Inflammatory macrophage treated with lipopolysaccharide for 4 hours (primary cell): ENCODE results near the gene SUN3.
"Not testable (repeated sequence)": the region's sequence is repeated elsewhere in the genome, so short reads cannot be mapped to it uniquely, and the experiment has no call there.

Experiments used
- DNase-seq: peaks from one replicate; pipeline ENCODE4 v3.0.0-alpha.2; 2020

The SUN3 gene

GRCh38 chr7:48017674-48018073 lies 11.2 kb downstream of the SUN3 start:
- DNase-seq, result no peak

GRCh38 chr7:48016641-48017040 lies 12.3 kb downstream of the SUN3 start:
- no peak for DNase-seq

- no peak for DNase-seq
Observed at GRCh38 chr7:48011951-48012350, 17.0 kb downstream of the SUN3 start.

- peak; percentile 44 for DNase-seq
Observed at GRCh38 chr7:48011323-48011722, 17.6 kb downstream of the SUN3 start.

- DNase-seq, result no peak
Observed at GRCh38 chr7:48009954-48010353, 19.0 kb downstream of the SUN3 start.

GRCh38 chr7:48009257-48009656 lies 19.6 kb downstream of the SUN3 start:
- no peak for DNase-seq

GRCh38 chr7:48006866-48007265 lies 22.0 kb downstream of the SUN3 start:
- DNase-seq, result no peak

- DNase-seq, result peak; percentile 7
Observed at GRCh38 chr7:48004638-48005037, 24.3 kb downstream of the SUN3 start.

GRCh38 chr7:48004032-48004431 lies 24.9 kb downstream of the SUN3 start:
- no peak for DNase-seq

- DNase-seq, result not testable (repeated sequence)
Observed at GRCh38 chr7:48000164-48000563, 28.7 kb downstream of the SUN3 start.

- DNase-seq, result no peak
Observed at GRCh38 chr7:47999413-47999812, 29.5 kb downstream of the SUN3 start.

GRCh38 chr7:47992446-47992845 lies 36.5 kb downstream of the SUN3 start:
- no peak for DNase-seq

GRCh38 chr7:47991741-47992311 lies 37.1 kb downstream of the SUN3 start:
- DNase-seq, result peak; percentile 84

- DNase-seq, result no peak
Observed at GRCh38 chr7:47991270-47991669, 37.6 kb downstream of the SUN3 start.

GRCh38 chr7:47990592-47990991 lies 38.3 kb downstream of the SUN3 start:
- no peak for DNase-seq

GRCh38 chr7:47989607-47990400 lies 39.1 kb downstream of the SUN3 start:
- DNase-seq, result not testable (repeated sequence)

- no peak for DNase-seq
Observed at GRCh38 chr7:47988496-47989386, 40.2 kb downstream of the SUN3 start.

- DNase-seq, result no peak
Observed at GRCh38 chr7:47982610-47983009, 46.3 kb downstream of the SUN3 start.

- not testable (repeated sequence) for DNase-seq
Observed at GRCh38 chr7:47980648-47981047, 48.3 kb downstream of the SUN3 start.

GRCh38 chr7:47979832-47980181 lies 49.1 kb downstream of the SUN3 start:
- no peak for DNase-seq

- DNase-seq, result peak; percentile 96
Observed at GRCh38 chr7:47979145-47979831, 49.6 kb downstream of the SUN3 start, which contains the start of gene HUS1. HUS1 (minus strand) TSS chr7:47979615; CDS start chr7:47979519, 96 bp downstream.

- no peak for DNase-seq
Observed at GRCh38 chr7:47978790-47979144, 50.1 kb downstream of the SUN3 start.

- no peak for DNase-seq
Observed at GRCh38 chr7:47973739-47974138, 55.2 kb downstream of the SUN3 start.
